HepG2 (cell line): ENCODE results near the gene LGALS7B. TPM values are rescaled to one million over a fixed set of nuclear protein-coding genes. Genes with fewer than 3 reads are reported as not detected.
A peak's percentile ranks its signal among the peaks of the same experiment; 100 is the strongest.

ENCODE experiments used
- ETV5 ChIP-seq: IDR thresholded peaks from 2 replicates; pipeline ENCODE4 v1.6.1; 2018; ENCODE audit warnings: missing biosample characterization, missing genetic modification reagents, inconsistent platforms, borderline replicate concordance
- HNRNPLL ChIP-seq: fragments of 200-400 bp; formaldehyde crosslinking; IDR thresholded peaks from 2 replicates; pipeline ENCODE4 v1.6.1; 2017; ENCODE audit warnings: mild to moderate bottlenecking, low read depth, low read length; ENCODE audit not compliant: poor library complexity, severe bottlenecking
- HOXA3 ChIP-seq: sonication (generic); formaldehyde crosslinking; IDR thresholded peaks from 2 replicates; pipeline ENCODE4 v1.5.0; 2020; ENCODE audit warnings: missing genetic modification reagents
- ISX ChIP-seq: sonication (generic); formaldehyde crosslinking; conservative IDR thresholded peaks from 2 replicates; pipeline ENCODE4 v1.5.0; 2020; ENCODE audit warnings: missing genetic modification reagents
- MTA1 ChIP-seq: sonication (generic); formaldehyde crosslinking; IDR thresholded peaks from 2 replicates; pipeline ENCODE4 v1.4.0; 2020; ENCODE audit warnings: missing genetic modification reagents, mild to moderate bottlenecking, borderline replicate concordance
- NKX3-1 ChIP-seq: sonication (generic); formaldehyde crosslinking; IDR thresholded peaks from 2 replicates; pipeline ENCODE4 v1.5.0; 2020; ENCODE audit warnings: missing genetic modification reagents
- NONO ChIP-seq, 2 experiments: fragments of 450-650 bp in 1 of 2; sonication (generic) in 1 of 2; formaldehyde crosslinking in 1 of 2; IDR thresholded peaks in 1 of 2; conservative IDR thresholded peaks in 1 of 2; 2 replicates each; pipeline versions ENCODE4 v1.6.1 to v1.8.0; 2017 to 2022; ENCODE audit warnings: mild to moderate bottlenecking in 1 of 2, missing genetic modification reagents in 1 of 2, moderate library complexity in 1 of 2
- NR3C1 ChIP-seq: sonication (generic); formaldehyde crosslinking; IDR thresholded peaks from 2 replicates; pipeline ENCODE4 v1.4.0; 2020; ENCODE audit warnings: missing genetic modification reagents
- PCBP2 ChIP-seq: fragments of 200-400 bp; formaldehyde crosslinking; optimal IDR thresholded peaks from 2 replicates; pipeline ENCODE3; 2018; ENCODE audit warnings: low read length, low read depth; ENCODE audit not compliant: poor library complexity, severe bottlenecking
- SOX5 ChIP-seq: IDR thresholded peaks from 2 replicates; pipeline ENCODE4 v1.6.1; 2016; ENCODE audit warnings: borderline replicate concordance
- ZNF207 ChIP-seq: fragments of 450-650 bp; IDR thresholded peaks from 2 replicates; pipeline ENCODE4 v1.6.1; 2016; ENCODE audit warnings: antibody characterized with exemption, borderline replicate concordance
- ZNF431 ChIP-seq: sonication (generic); formaldehyde crosslinking; IDR thresholded peaks from 2 replicates; pipeline ENCODE4 v1.9.0; 2022; ENCODE audit warnings: missing genetic modification reagents, low read depth, mild to moderate bottlenecking, borderline replicate concordance
- ZNF451 ChIP-seq: sonication (generic); formaldehyde crosslinking; IDR thresholded peaks from 2 replicates; pipeline ENCODE4 v1.5.0; 2020; ENCODE audit warnings: mild to moderate bottlenecking, missing genetic modification reagents
- ZNF788 ChIP-seq: sonication (generic); formaldehyde crosslinking; IDR thresholded peaks from 2 replicates; pipeline ENCODE4 v1.5.0; 2020; ENCODE audit warnings: mild to moderate bottlenecking, missing genetic modification reagents, borderline replicate concordance
- polyA plus RNA-seq, 8 experiments: library from polyadenylated mRNA; depleted of rRNA in 3 of 8; stranded (reverse) in 7 of 8; unstranded in 1 of 8; fragments of >200 nt; fragmentation: Illumina TruSeq in 4 of 8; extraction: Trizol in 4 of 8; gene quantifications; 2 replicates each; pipeline versions ENCODE4 v1.2.1 to v1.2.3, GENCODE V29; 2011 to 2016; ENCODE audit warnings: low read depth in 4 of 8, missing spikeins in 1 of 8, mixed read lengths in 1 of 8; ENCODE audit not compliant: insufficient read depth in 1 of 8
- total RNA-seq, 5 experiments: library from RNA; depleted of rRNA; stranded (reverse); fragments of >200 nt; fragmentation: Illumina TruSeq; extraction: Trizol; gene quantifications; 2 replicates each; pipeline ENCODE4 v1.2.3, GENCODE V29; 2016; ENCODE audit warnings: low read depth in 1 of 5
- TF ChIP-seq, protein P1 (sequence below): sonication (generic); formaldehyde crosslinking; IDR thresholded peaks from 2 replicates; pipeline ENCODE4 v1.4.0; 2020; ENCODE audit warnings: mild to moderate bottlenecking, missing genetic modification reagents
- TF ChIP-seq, protein P2 (sequence below): sonication (generic); formaldehyde crosslinking; IDR thresholded peaks from 2 replicates; pipeline ENCODE4 v1.4.0; 2020; ENCODE audit warnings: mild to moderate bottlenecking, low read depth, missing genetic modification reagents
- TF ChIP-seq, protein P3 (sequence below): sonication (generic); formaldehyde crosslinking; IDR thresholded peaks from 2 replicates; pipeline ENCODE4 v1.4.0; 2020; ENCODE audit warnings: missing genetic modification reagents, borderline replicate concordance
- TF ChIP-seq, protein P4 (sequence below): sonication (generic); formaldehyde crosslinking; IDR thresholded peaks from 2 replicates; pipeline ENCODE4 v1.8.1; 2023; ENCODE audit warnings: mild to moderate bottlenecking, missing genetic modification reagents, borderline replicate concordance

The LGALS7B gene
- total and polyA plus RNA-seq, 2 of the 13 experiments (the other 11 are each of a cell fraction or from before 2014, with no cell fraction given) = 1.7 to 2.1 TPM

DNA sequence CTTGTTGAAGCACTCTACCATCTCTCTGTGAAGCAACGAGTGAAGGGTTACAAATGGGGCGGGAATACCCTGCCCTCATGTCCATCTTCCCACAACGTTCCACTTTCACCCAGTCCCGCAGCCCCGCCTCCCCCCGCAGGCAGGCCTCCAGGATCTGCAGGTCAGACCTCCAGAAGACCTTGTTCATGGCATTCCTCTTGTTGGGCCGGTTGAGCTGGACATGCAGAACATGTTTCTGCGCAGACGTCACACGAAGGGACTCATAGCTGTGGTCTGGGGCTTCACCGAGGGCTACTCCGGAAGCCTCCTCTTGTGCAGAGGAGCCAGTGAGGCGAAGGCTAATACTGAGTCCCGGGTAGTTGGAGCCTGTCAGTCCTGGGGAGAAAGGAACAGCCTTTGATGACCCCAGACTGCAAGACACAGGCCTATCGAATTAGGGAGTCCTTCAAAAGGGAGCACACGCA lies 42.2 kb downstream of the LGALS7B start (continued):
- TF ChIP-seq, protein P1, sequence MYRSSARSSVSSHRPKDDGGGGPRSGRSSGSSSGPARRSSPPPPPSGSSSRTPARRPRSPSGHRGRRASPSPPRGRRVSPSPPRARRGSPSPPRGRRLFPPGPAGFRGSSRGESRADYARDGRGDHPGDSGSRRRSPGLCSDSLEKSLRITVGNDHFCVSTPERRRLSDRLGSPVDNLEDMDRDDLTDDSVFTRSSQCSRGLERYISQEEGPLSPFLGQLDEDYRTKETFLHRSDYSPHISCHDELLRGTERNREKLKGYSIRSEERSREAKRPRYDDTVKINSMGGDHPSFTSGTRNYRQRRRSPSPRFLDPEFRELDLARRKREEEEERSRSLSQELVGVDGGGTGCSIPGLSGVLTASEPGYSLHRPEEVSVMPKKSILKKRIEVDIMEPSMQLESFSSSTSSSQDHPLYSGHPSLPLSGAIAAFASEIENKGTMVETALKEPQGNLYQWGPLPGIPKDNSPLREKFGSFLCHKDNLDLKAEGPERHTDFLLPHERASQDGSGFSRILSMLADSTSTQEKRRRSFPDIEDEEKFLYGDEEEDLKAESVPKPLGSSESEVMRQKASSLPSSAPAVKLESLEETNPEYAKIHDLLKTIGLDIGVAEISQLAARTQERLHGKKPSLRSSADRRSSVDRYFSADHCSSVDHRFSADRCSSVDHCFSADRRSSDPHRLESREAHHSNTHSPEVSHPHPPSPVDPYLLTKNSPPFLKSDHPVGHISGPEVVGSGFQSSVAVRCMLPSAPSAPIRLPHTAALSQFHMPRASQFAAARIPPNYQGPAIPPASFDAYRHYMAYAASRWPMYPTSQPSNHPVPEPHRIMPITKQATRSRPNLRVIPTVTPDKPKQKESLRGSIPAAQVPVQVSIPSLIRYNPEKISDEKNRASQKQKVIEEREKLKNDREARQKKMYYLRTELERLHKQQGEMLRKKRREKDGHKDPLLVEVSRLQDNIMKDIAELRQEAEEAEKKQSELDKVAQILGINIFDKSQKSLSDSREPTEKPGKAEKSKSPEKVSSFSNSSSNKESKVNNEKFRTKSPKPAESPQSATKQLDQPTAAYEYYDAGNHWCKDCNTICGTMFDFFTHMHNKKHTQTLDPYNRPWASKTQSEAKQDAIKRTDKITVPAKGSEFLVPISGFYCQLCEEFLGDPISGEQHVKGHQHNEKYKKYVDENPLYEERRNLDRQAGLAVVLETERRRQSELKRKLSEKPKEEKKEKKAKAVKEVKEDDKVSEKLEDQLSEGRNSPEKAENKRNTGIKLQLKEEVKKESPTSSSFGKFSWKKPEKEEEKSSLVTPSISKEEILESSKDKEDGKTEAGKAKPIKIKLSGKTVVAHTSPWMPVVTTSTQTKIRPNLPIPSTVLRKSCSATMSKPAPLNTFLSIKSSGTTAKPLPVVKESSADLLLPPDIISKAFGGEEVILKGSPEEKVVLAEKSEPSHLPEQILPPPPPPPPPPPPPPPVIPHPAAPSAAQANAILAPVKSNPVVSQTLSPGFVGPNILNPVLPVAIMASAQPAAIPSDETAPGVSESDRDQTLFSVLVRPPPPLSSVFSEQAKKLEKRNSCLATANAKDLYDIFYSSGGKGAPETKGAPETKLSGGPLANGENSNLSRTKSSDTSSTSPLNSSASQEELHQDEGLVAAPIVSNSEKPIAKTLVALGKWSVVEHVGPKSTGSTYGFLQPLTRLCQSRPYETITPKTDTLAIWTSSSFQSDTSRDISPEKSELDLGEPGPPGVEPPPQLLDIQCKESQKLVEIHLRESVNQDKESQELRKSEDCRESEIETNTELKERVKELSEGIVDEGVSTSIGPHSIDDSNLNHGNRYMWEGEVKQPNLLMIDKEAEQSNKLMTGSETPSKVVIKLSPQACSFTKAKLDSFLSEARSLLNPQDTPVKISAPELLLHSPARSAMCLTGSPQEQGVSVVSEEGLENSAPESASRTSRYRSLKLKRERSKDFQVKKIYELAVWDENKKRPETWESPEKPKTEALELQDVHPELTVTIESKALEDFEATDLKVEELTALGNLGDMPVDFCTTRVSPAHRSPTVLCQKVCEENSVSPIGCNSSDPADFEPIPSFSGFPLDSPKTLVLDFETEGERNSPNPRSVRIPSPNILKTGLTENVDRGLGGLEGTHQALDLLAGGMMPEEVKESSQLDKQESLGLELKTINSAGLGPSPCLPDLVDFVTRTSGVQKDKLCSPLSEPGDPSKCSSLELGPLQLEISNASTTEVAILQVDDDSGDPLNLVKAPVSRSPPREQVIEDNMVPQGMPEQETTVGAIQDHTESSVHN = no peak
- TF ChIP-seq, protein P2, sequence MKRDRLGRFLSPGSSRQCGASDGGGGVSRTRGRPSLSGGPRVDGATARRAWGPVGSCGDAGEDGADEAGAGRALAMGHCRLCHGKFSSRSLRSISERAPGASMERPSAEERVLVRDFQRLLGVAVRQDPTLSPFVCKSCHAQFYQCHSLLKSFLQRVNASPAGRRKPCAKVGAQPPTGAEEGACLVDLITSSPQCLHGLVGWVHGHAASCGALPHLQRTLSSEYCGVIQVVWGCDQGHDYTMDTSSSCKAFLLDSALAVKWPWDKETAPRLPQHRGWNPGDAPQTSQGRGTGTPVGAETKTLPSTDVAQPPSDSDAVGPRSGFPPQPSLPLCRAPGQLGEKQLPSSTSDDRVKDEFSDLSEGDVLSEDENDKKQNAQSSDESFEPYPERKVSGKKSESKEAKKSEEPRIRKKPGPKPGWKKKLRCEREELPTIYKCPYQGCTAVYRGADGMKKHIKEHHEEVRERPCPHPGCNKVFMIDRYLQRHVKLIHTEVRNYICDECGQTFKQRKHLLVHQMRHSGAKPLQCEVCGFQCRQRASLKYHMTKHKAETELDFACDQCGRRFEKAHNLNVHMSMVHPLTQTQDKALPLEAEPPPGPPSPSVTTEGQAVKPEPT (CRISPR knock-in tag) = no peak; the same call in 1 of the 2 replicates
- TF ChIP-seq MTA1 (CRISPR knock-in tag) (no peak), HOXA3 (CRISPR knock-in tag) (no peak), NR3C1 (CRISPR knock-in tag) (no peak), ZNF207 (no peak), HNRNPLL (no peak), ETV5 (CRISPR knock-in tag) (peak; percentile 61; the same call in 1 of the 2 replicates), ZNF451 (CRISPR knock-in tag) (no peak), ZNF431 (CRISPR knock-in tag) (no peak), NONO (IDR thresholded peaks at IDR 0.05) (no peak), NONO (CRISPR knock-in tag; conservative IDR thresholded peaks at IDR 0.05) (no peak; the same call in 1 of the 2 replicates), PCBP2 (no peak), ISX (CRISPR knock-in tag) (peak; percentile 65; the same call in 1 of the 2 replicates), ZNF788 (CRISPR knock-in tag) (0 out of 2 replicates have a peak, but pooled peaks have one; percentile 23), SOX5 (CRISPR knock-in tag) (no peak), NKX3-1 (CRISPR knock-in tag) (0 out of 2 replicates have a peak, but pooled peaks have one; percentile 42)
- TF ChIP-seq, protein P3, sequence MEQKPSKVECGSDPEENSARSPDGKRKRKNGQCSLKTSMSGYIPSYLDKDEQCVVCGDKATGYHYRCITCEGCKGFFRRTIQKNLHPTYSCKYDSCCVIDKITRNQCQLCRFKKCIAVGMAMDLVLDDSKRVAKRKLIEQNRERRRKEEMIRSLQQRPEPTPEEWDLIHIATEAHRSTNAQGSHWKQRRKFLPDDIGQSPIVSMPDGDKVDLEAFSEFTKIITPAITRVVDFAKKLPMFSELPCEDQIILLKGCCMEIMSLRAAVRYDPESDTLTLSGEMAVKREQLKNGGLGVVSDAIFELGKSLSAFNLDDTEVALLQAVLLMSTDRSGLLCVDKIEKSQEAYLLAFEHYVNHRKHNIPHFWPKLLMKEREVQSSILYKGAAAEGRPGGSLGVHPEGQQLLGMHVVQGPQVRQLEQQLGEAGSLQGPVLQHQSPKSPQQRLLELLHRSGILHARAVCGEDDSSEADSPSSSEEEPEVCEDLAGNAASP = no peak
- TF ChIP-seq, protein P4, sequence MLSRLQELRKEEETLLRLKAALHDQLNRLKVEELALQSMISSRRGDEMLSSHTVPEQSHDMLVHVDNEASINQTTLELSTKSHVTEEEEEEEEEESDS (CRISPR knock-in tag) = no peak
